Measurements from ENCODE around the gene ESPNL. TPM values are rescaled to one million over a fixed set of nuclear protein-coding genes. Genes with fewer than 3 reads are reported as not detected.

Gene ESPNL
- total RNA-seq, 3 donors from 2014 or later = 0.23 to 0.63 (median 0.47) TPM

GRCh38 chr2:238150686-238151085, 50.5 kb downstream of the ESPNL start:
- Histone ChIP-seq H3K36me3 (ENCODE audit: low read depth) (no peaks in the 10 kb centered on the region), H3K4me1 (ENCODE audit: low read depth) (no peaks in the 10 kb centered on the region), H3K4me3 (no peak overlapping the region), H3K9me3 (no peaks in the 10 kb centered on the region)
- DNase-seq (no peak), ATAC-seq (no peak)
- no peak for TF ChIP-seq CTCF (IDR thresholded peaks at IDR 0.05)
- intact Hi-C loops (cut with DNase I, micrococcal nuclease) = no loop called here

- Histone ChIP-seq H3K9me3 (no peaks in the 10 kb centered on the region), H3K4me1 (ENCODE audit: low read depth) (no peaks in the 10 kb centered on the region), H3K4me3 (no peak overlapping the region), H3K36me3 (ENCODE audit: low read depth) (no peaks in the 10 kb centered on the region)
- no peak for ATAC-seq
- intact Hi-C loops (cut with DNase I, micrococcal nuclease) = no loop called here
- no peak for DNase-seq
- TF ChIP-seq CTCF (IDR thresholded peaks at IDR 0.05) = no peak
Observed at GRCh38 chr2:238151205-238151604, 51.1 kb downstream of the ESPNL start.

- no peaks in the 10 kb centered on the region for H3K4me1 ChIP-seq (ENCODE audit: low read depth)
- H3K9me3 ChIP-seq = no peaks in the 10 kb centered on the region
- no peaks in the 10 kb centered on the region for H3K36me3 ChIP-seq (ENCODE audit: low read depth)
- no peak for TF ChIP-seq CTCF (IDR thresholded peaks at IDR 0.05)
- no peak overlapping the region for H3K4me3 ChIP-seq
- intact Hi-C loops (cut with DNase I, micrococcal nuclease) = no loop called here
- no peak for DNase-seq
- ATAC-seq = no peak
Observed at GRCh38 chr2:238151628-238152235, 51.6 kb downstream of the ESPNL start.

- no peak for ATAC-seq
- DNase-seq = no peak
- H3K9me3 ChIP-seq = no peaks in the 10 kb centered on the region
- no peak for TF ChIP-seq CTCF (IDR thresholded peaks at IDR 0.05)
- intact Hi-C loops (cut with DNase I, micrococcal nuclease) = no loop called here
- H3K36me3 ChIP-seq (ENCODE audit: low read depth) = no peaks in the 10 kb centered on the region
- H3K4me1 ChIP-seq (ENCODE audit: low read depth) = no peaks in the 10 kb centered on the region
- H3K4me3 ChIP-seq = no peak overlapping the region
Observed at GRCh38 chr2:238152771-238153688, 52.9 kb downstream of the ESPNL start.

- intact Hi-C loops (cut with DNase I, micrococcal nuclease) = no loop called here
- no peaks in the 10 kb centered on the region for H3K36me3 ChIP-seq (ENCODE audit: low read depth)
- ATAC-seq = no peak
Observed at GRCh38 chr2:238154570-238154969, 54.4 kb downstream of the ESPNL start.

More at GRCh38 chr2:238154570-238154969, 54.4 kb downstream of the ESPNL start:
- TF ChIP-seq CTCF (IDR thresholded peaks at IDR 0.05) = no peak
- no peaks in the 10 kb centered on the region for H3K9me3 ChIP-seq
- no peak for DNase-seq
- H3K4me3 ChIP-seq = no peak overlapping the region
- H3K4me1 ChIP-seq (ENCODE audit: low read depth) = peaks cover 12% of the 10 kb centered on the region

Measured in mucosa of descending colon (tissue), 3 donors.